Pancreas (tissue), 10 donors: ENCODE measurements around the gene ALK. TPM values are rescaled to one million over a fixed set of nuclear protein-coding genes. Genes with fewer than 3 reads are reported as not detected.

Experiments
- ATAC-seq, 4 donors: fragments of 200-7000 bp; cut with Tn5 transposase; one replicate each; pipeline versions ENCODE4 v1.8.0 to v1.9.1; 2020; ENCODE audit warnings: mild to moderate bottlenecking in 4 of 4, moderate library complexity in 4 of 4
- DNase-seq, 6 donors: peaks; one replicate each; pipeline ENCODE4 v3.0.0-alpha.2; 2020
- FAIRE-seq: peaks from 2 replicates; lab custom pipeline; 2012; peaks lifted over from hg19 to GRCh38; lab: Jason Lieb, UNC
- H3K27ac ChIP-seq, 4 donors: fragments of 200-600 bp; sonication (generic); 1 replicate in 3 of 4; 2 replicates in 1 of 4; pipeline versions ENCODE4 v1.5.0 to v1.8.0; 2020
- H3K27me3 ChIP-seq, 4 donors: fragments of 200-600 bp; one replicate each; pipeline ENCODE4 v1.8.0; 2021
- H3K36me3 ChIP-seq, 3 donors: fragments of 200-600 bp; sonication (generic) in 1 of 3; one replicate each; pipeline versions ENCODE4 v1.5.0 to v1.8.0; 2020 to 2021
- H3K4me1 ChIP-seq, 3 donors: fragments of 200-600 bp; one replicate each; pipeline ENCODE4 v1.8.0; 2021
- H3K4me3 ChIP-seq, 4 donors: fragments of 200-600 bp; sonication (generic) in 2 of 4; one replicate each; pipeline versions ENCODE4 v1.5.0 to v1.8.0; 2020 to 2021
- H3K9me3 ChIP-seq, 4 donors: fragments of 200-600 bp; one replicate each; pipeline ENCODE4 v1.8.0; 2021
- CTCF ChIP-seq, 4 donors: fragments of 200-600 bp; sonication (generic) in 3 of 4; IDR thresholded peaks; one replicate each; pipeline versions ENCODE4 v1.5.0 to v1.8.0; 2021; ENCODE audit warnings: antibody characterized with exemption in 4 of 4
- WGBS, 2 donors: extraction: QIAGEN DNeasy Blood & Tissue Kit; methylation state at CpG; one replicate each; pipeline ENCODE4 v1.1.7; 2013; 5-methylcytosine and 5-hydroxymethylcytosine counted together
- intact Hi-C, 3 donors: fragments of 100-400 bp; cut with DNase I; formaldehyde crosslinking; loops; one replicate each; pipeline versions ENCODE4 v1.11.1 to v1.14.2; 2022
- polyA plus RNA-seq, 2 donors: library from polyadenylated mRNA; stranded (reverse); fragments of 200-250 nt; gene quantifications; one replicate each; pipeline ENCODE4 v1.2.3, GENCODE V29; 2013
- total RNA-seq, 6 donors: library from RNA; stranded (reverse); fragmentation: NEBNext Ultra II Directional in 4 of 6; extraction: Animal tissue kit (Norgen Biotek cat#: 25700) in 4 of 6; gene quantifications; one replicate each; pipeline versions ENCODE4 v1.2.1 to v1.2.4, GENCODE V29; 2021 to 2023
- donor health status: healthy with polysubstance abuse.
- donor health status: DM: no; HTN: no; CAD: no; lungs with moderate emphysema.
- donor health status: DM: no; HTN: no; CAD: no.
- donor health status: control.
- donor health status: control.
- donor health status: Bipolar disorder and iron deficiency.
- donor health status: DM: yes; HTN: yes; CAD: no.
- donor health status: DM: no; HTN: no; CAD: no.
- donor health status: DM: no; HTN: no; CAD: no.
- donor health status: DM: yes; HTN: yes; CAD: no.

ALK gene
- total and polyA plus RNA-seq, 8 donors = 0.05 to 0.17 (median 0.09) TPM; not detected in 2

GRCh38 chr2:29253026-29253425 lies 668.4 kb downstream of the ALK start:
- intact Hi-C loops = no loop called here
- FAIRE-seq = no peak
- WGBS, 2 donors = 47 to 52% methylated on average over 3 of the region's 3 CpGs

DNA sequence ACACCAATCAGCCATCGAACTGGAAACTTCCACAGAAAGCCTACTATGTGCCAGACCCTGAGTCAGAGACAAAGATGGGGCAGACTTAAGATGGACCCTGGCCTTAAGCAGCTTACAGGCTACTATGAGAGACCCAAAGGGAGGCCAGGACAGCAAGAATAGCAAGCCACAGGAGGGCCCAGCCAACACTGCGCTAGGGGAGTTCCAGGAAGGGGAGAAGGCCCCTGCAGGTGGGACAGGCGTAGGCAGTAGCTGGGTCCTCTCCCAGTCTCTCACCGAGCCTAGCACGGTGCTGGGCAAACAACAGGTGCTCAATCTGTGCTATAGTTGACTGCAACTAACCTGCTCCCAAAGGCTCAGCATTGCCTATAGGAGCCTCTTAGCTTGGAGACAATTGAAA lies 670.0 kb downstream of the ALK start:
- H3K4me1 ChIP-seq = peaks cover 0 to 5% (median 0%) of the 10 kb centered on the region in 3 donors
- DNase-seq = no peak
- no peak for FAIRE-seq
- ATAC-seq = no peak
- H3K27me3 ChIP-seq = no peaks in the 10 kb centered on the region
- TF ChIP-seq CTCF (IDR thresholded peaks at IDR 0.05) = no peak
- no peaks in the 10 kb centered on the region for H3K9me3 ChIP-seq
- H3K36me3 ChIP-seq = no peaks in the 10 kb centered on the region
- intact Hi-C loops = no loop called here
- 91 to 94% methylated on average over 5 of the region's 5 CpGs for WGBS, 2 donors
- no peak overlapping the region for H3K4me3 ChIP-seq
- no peak overlapping the region for H3K27ac ChIP-seq

More at GRCh38 chr2:29253026-29253425, 668.4 kb downstream of the ALK start:
- TF ChIP-seq CTCF (IDR thresholded peaks at IDR 0.05) = no peak
- ATAC-seq (peak in 3 of 4 donors; percentile 38 to 56 (median 39)), DNase-seq (no peak)
- Histone ChIP-seq H3K4me3 (no peak overlapping the region), H3K36me3 (no peaks in the 10 kb centered on the region), H3K9me3 (no peaks in the 10 kb centered on the region), H3K4me1 (peaks cover 0 to 5% (median 0%) of the 10 kb centered on the region in 3 donors), H3K27me3 (no peaks in the 10 kb centered on the region), H3K27ac (no peak overlapping the region)

DNA sequence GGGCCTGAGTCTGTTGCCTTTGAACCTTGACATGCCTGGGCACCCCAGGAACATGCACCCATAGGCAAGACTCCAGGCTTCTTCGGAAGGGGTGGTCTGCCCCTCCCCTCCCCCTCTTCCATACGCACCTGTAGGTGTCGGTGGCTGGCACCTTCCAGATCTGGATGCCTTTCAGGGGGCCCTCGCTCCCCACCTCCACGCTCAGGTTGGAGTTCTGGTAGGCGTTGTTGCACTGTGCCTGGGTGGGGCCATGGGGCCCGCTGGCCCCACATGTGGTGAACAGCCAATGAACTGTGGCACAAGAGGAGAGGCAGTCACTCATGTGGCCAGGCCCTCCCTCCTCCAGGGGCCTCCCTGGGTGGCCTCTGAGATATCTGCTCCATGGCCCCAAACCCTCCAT lies 670.4 kb downstream of the ALK start:
- no peaks in the 10 kb centered on the region for H3K36me3 ChIP-seq
- H3K4me3 ChIP-seq = no peak overlapping the region
- no peak for TF ChIP-seq CTCF (IDR thresholded peaks at IDR 0.05)
- H3K27ac ChIP-seq = no peak overlapping the region
- intact Hi-C loops = no loop called here
- ATAC-seq (no peak), DNase-seq (no peak), FAIRE-seq (no peak)
- WGBS, 2 donors = 96 to 98% methylated on average over 7 of the region's 7 CpGs
- H3K27me3 ChIP-seq = no peaks in the 10 kb centered on the region
- H3K4me1 ChIP-seq = peaks cover 0 to 5% (median 0%) of the 10 kb centered on the region in 3 donors
- no peaks in the 10 kb centered on the region for H3K9me3 ChIP-seq

DNA sequence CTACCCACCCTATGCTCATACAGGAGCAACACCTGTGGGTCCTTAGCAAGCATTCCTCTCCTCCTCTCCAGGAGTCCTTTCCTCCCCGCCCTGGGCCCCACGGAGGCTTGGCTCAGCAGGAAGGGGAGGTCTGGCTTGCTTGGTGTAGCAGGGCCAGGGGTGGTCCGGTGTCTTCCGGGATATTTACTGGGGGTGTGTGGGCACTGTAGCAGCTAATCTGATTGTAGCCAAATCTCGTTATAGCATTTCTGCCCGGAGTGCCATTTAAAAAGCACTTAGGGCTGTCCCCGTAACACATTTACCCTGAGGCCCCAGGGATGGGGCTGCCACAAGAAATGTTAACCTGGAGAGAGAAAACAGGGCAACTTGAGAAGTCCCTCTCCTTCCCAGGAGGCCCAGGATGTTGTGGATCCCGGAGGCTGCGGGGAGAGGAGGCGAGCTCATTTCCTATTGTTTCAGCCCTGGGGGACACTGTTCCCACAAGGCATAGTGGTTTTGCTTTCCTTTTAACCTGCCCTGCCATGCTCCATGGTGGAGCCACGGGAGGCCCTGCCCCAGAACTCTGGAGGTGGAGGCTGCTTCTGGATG lies 671.6 kb downstream of the ALK start:
- Histone ChIP-seq H3K4me1 (peaks cover 0 to 5% (median 0%) of the 10 kb centered on the region in 3 donors), H3K27me3 (no peaks in the 10 kb centered on the region), H3K36me3 (no peaks in the 10 kb centered on the region), H3K9me3 (no peaks in the 10 kb centered on the region), H3K27ac (no peak overlapping the region), H3K4me3 (no peak overlapping the region)
- 70 to 72% methylated on average over 11 of the region's 11 CpGs for WGBS, 2 donors
- ATAC-seq = no peak
- DNase-seq = no peak
- intact Hi-C loops = no loop called here
- TF ChIP-seq CTCF (IDR thresholded peaks at IDR 0.05) = no peak
- no peak for FAIRE-seq

GRCh38 chr2:29247336-29247914 lies 674.0 kb downstream of the ALK start:
- no peak overlapping the region for H3K4me3 ChIP-seq
- FAIRE-seq = no peak
- no peak for TF ChIP-seq CTCF (IDR thresholded peaks at IDR 0.05)
- WGBS, 2 donors = 77 to 88% methylated on average over 7 of the region's 7 CpGs
- H3K9me3 ChIP-seq = no peaks in the 10 kb centered on the region
- no peaks in the 10 kb centered on the region for H3K4me1 ChIP-seq
- H3K27me3 ChIP-seq = no peaks in the 10 kb centered on the region
- no peaks in the 10 kb centered on the region for H3K36me3 ChIP-seq
- intact Hi-C loops = no loop called here
- no peak for DNase-seq
- H3K27ac ChIP-seq = no peak overlapping the region
- no peak for ATAC-seq
